Endothelial cell of umbilical vein (primary cell): Measurements from ENCODE around the gene ATP1B3. TPM values are rescaled to one million over a fixed set of nuclear protein-coding genes. Genes with fewer than 3 reads are reported as not detected.

Source experiments
- BruUV-seq: library from RNA; stranded (reverse); fragments of 400-500 nt; replicated peaks from 2 replicates; lab custom pipeline; 2021; lab: Mats Ljungman, UMichigan
- CTCF ChIA-PET: fragments of 300-600, 350-600 bp; sonication (Branson Sonifier 250); formaldehyde crosslinking; loops from one replicate; lab custom pipeline; 2021; ENCODE audit warnings: antibody characterized with exemption, inconsistent platforms; lab: Charles Lee
- POLR2A ChIA-PET: fragments of 300-600, 350-600 bp; sonication (Branson Sonifier 250); formaldehyde crosslinking; loops from one replicate; lab custom pipeline; 2021; ENCODE audit warnings: antibody characterized with exemption, inconsistent platforms; lab: Charles Lee
- DNase-seq: peaks from one replicate; pipeline ENCODE4 v3.0.0-alpha.2; 2011; ENCODE audit warnings: low read depth, low spot score
- FAIRE-seq: peaks from 2 replicates; lab custom pipeline; 2011; peaks lifted over from hg19 to GRCh38; lab: Jason Lieb, UNC
- H2AFZ ChIP-seq: 2 replicates; pipeline ENCODE4 v1.6.0; 2012; ENCODE audit warnings: low read depth, low read length, control low read depth, inconsistent platforms
- H3K27ac ChIP-seq: 2 replicates; pipeline ENCODE4 v1.5.1; 2011; ENCODE audit warnings: low read depth, mild to moderate bottlenecking, control low read depth, low read length, moderate library complexity; ENCODE audit not compliant: insufficient read depth
- H3K27me3 ChIP-seq, 2 experiments: 2 replicates each; pipeline versions ENCODE4 v1.6.0 to v1.6.1; 2011; ENCODE audit warnings: low read length in 2 of 2, mixed read lengths in 1 of 2; ENCODE audit not compliant: control insufficient read depth in 2 of 2, insufficient read depth in 2 of 2
- H3K36me3 ChIP-seq, 2 experiments: 2 replicates in 1 of 2; 3 replicates in 1 of 2; pipeline ENCODE4 v1.5.1; 2011; ENCODE audit warnings: low read length in 2 of 2, mild to moderate bottlenecking in 1 of 2, moderate library complexity in 1 of 2; ENCODE audit not compliant: control insufficient read depth in 2 of 2, insufficient read depth in 2 of 2; ENCODE audit errors: extremely low read depth in 1 of 2
- H3K4me1 ChIP-seq: 3 replicates; pipeline ENCODE4 v1.5.1; 2011; ENCODE audit warnings: mild to moderate bottlenecking, low read length; ENCODE audit not compliant: control insufficient read depth, insufficient read depth; ENCODE audit errors: extremely low read depth
- H3K4me2 ChIP-seq: 2 replicates; pipeline ENCODE4 v1.6.1; 2011; ENCODE audit warnings: low read length, control low read depth, mixed read lengths; ENCODE audit not compliant: insufficient read depth
- H3K4me3 ChIP-seq, 3 experiments: fragments of 200-600 bp in 1 of 3; sonication (generic), shearing (Covaris generic) in 1 of 3; replicated peaks in 1 of 3; 2 replicates each; pipeline ENCODE4 v1.5.1; 2011 to 2016; ENCODE audit warnings: control low read depth in 3 of 3, low read length in 3 of 3, mild to moderate bottlenecking in 2 of 3, inconsistent platforms in 1 of 3, low read depth in 1 of 3, moderate library complexity in 1 of 3; ENCODE audit not compliant: insufficient read depth in 1 of 3
- H3K79me2 ChIP-seq: 2 replicates; pipeline ENCODE4 v1.6.0; 2012; ENCODE audit warnings: low read length, inconsistent platforms; ENCODE audit not compliant: control insufficient read depth, insufficient read depth
- H3K9ac ChIP-seq: replicated peaks from 2 replicates; pipeline ENCODE3; 2011; ENCODE audit warnings: low read length, control low read depth; ENCODE audit not compliant: insufficient read depth; ENCODE audit errors: extremely low read depth
- H3K9me1 ChIP-seq: replicated peaks from 3 replicates; pipeline ENCODE4 v1.6.0; 2011; ENCODE audit warnings: mild to moderate bottlenecking, low read length; ENCODE audit not compliant: control insufficient read depth, insufficient read depth; ENCODE audit errors: extremely low read depth
- H3K9me3 ChIP-seq: replicated peaks from 2 replicates; pipeline ENCODE4 v1.5.1; 2012; ENCODE audit warnings: low read length, inconsistent platforms; ENCODE audit not compliant: control insufficient read depth, insufficient read depth
- H4K20me1 ChIP-seq: replicated peaks from 2 replicates; pipeline ENCODE3; 2011; ENCODE audit warnings: mild to moderate bottlenecking, low read length; ENCODE audit not compliant: control insufficient read depth, insufficient read depth; ENCODE audit errors: extremely low read depth
- EZH2 ChIP-seq: IDR thresholded peaks from 2 replicates; pipeline ENCODE4 v1.6.1; 2012; ENCODE audit warnings: borderline replicate concordance, low read depth, mild to moderate bottlenecking, moderate library complexity, low read length, inconsistent platforms; ENCODE audit not compliant: severe bottlenecking
- FOS ChIP-seq: IDR thresholded peaks from 2 replicates; pipeline ENCODE4 v1.6.1; 2011; ENCODE audit warnings: mild to moderate bottlenecking, low read length, moderate library complexity, borderline replicate concordance; ENCODE audit not compliant: insufficient read depth
- GATA2 ChIP-seq: IDR thresholded peaks from 2 replicates; pipeline ENCODE4 v1.7.0; 2011; ENCODE audit warnings: low read depth, mild to moderate bottlenecking, moderate library complexity, mixed read lengths, low read length; ENCODE audit not compliant: insufficient read length, insufficient read depth
- JUN ChIP-seq: IDR thresholded peaks from 2 replicates; pipeline ENCODE4 v1.6.1; 2011; ENCODE audit warnings: borderline replicate concordance, low read depth; ENCODE audit not compliant: insufficient read length, insufficient read depth
- MYC ChIP-seq: IDR thresholded peaks from one replicate; pipeline ENCODE4 v1.6.1; 2011; ENCODE audit warnings: mild to moderate bottlenecking, low read depth, low read length
- POLR2AphosphoS5 ChIP-seq: IDR thresholded peaks from 2 replicates; pipeline ENCODE4 v1.6.1; 2012; ENCODE audit warnings: low read depth, mild to moderate bottlenecking, control low read depth, low read length, moderate library complexity; ENCODE audit not compliant: insufficient read depth
- dilution Hi-C: fragments of 300-500 bp; cut with MboI; formaldehyde crosslinking; loops from one replicate; pipeline ENCODE4 v1.15.0; 2019; ENCODE audit warnings: low sequenced_read_pairs; ENCODE audit not compliant: extremely low pct_ligation_motif_present
- intact Hi-C: fragments of 100-400 bp; cut with micrococcal nuclease; formaldehyde crosslinking; loops from one replicate; pipeline ENCODE4 v1.10.0; 2022
- polyA plus RNA-seq, 4 experiments: library from polyadenylated mRNA; depleted of rRNA in 3 of 4; stranded (reverse) in 3 of 4; unstranded in 1 of 4; fragments of >200 nt; gene quantifications; 2 replicates each; pipeline versions ENCODE4 v1.2.1 to v1.2.3, GENCODE V29; 2011 to 2012; ENCODE audit warnings: missing spikeins in 1 of 4
- total RNA-seq: library from RNA; stranded (reverse); gene quantifications from 2 replicates; pipeline ENCODE4 v1.2.3, GENCODE V29; 2021
- TF ChIP-seq, protein P1 (sequence below), 2 donors: IDR thresholded peaks; 1 replicate in 1 of 2; 2 replicates in 1 of 2; pipeline ENCODE4 v1.5.1; 2011; ENCODE audit warnings: low read length in 2 of 2, mild to moderate bottlenecking in 2 of 2, moderate library complexity in 2 of 2, control low read depth in 1 of 2, inconsistent platforms in 1 of 2, low read depth in 1 of 2; ENCODE audit not compliant: insufficient read depth in 1 of 2; ENCODE audit errors: extremely low read depth in 1 of 2

The ATP1B3 gene
- total and polyA plus RNA-seq, 2 donors (not counting 3 experiments of a cell fraction or from before 2014, with no cell fraction given), result 227 to 279 TPM

DNA sequence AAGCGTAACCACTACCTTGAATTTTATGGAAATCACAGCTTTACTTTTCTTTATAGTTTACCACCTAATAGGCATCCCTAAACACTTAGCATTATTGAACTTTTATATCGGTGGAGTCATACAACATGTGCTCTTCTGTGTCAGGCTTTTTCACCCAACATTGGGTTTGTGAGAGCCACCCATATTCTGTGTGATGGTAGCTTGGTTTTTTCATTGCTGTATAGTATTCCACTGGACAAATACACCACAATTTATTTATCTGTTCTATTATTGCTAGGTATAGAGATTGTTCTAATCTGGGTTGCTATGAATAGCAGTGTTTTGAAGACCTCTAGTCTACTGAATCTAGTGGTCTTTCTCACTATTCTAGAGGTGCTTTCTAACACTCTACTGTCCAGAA lies 31.6 kb upstream of the ATP1B3 start:
- DNase-seq, result no peak
- no peaks in the 10 kb centered on the region for H4K20me1 ChIP-seq
- no peak overlapping the region for H3K4me3 ChIP-seq
- no peaks in the 10 kb centered on the region for H3K9me3 ChIP-seq
- TF ChIP-seq GATA2 (no peak), POLR2AphosphoS5 (no peak), EZH2 (no peak), JUN (no peak), MYC (no peak), FOS (no peak)
- TF ChIP-seq, protein P1, sequence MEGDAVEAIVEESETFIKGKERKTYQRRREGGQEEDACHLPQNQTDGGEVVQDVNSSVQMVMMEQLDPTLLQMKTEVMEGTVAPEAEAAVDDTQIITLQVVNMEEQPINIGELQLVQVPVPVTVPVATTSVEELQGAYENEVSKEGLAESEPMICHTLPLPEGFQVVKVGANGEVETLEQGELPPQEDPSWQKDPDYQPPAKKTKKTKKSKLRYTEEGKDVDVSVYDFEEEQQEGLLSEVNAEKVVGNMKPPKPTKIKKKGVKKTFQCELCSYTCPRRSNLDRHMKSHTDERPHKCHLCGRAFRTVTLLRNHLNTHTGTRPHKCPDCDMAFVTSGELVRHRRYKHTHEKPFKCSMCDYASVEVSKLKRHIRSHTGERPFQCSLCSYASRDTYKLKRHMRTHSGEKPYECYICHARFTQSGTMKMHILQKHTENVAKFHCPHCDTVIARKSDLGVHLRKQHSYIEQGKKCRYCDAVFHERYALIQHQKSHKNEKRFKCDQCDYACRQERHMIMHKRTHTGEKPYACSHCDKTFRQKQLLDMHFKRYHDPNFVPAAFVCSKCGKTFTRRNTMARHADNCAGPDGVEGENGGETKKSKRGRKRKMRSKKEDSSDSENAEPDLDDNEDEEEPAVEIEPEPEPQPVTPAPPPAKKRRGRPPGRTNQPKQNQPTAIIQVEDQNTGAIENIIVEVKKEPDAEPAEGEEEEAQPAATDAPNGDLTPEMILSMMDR (IDR thresholded peaks at IDR 0.05; ENCODE audit: extremely low read depth in 1 of 2, insufficient read depth in 1 of 2, low read depth in 1 of 2, low read length in 2 of 2), result no peak
- no peak overlapping the region for H2AFZ ChIP-seq
- dilution Hi-C loops (no loop called here), intact Hi-C loops (no loop called here)
- CTCF ChIA-PET, result interaction anchor here (0.5 to 2.3 kb wide), 5 partner anchors 16 to 106 kb away, joined by 3 to 8 read pairs (median 3); partner anchors contain the start of gene RNF7
- H3K27ac ChIP-seq, result no peak overlapping the region
- no peak overlapping the region for H3K9ac ChIP-seq
- POLR2A ChIA-PET, result no interaction called here
- H3K4me1 ChIP-seq, result peaks cover 22% of the 10 kb centered on the region
- no peaks in the 10 kb centered on the region for H3K9me1 ChIP-seq
- BruUV-seq, result no TSS peak
- no peak overlapping the region for H3K4me2 ChIP-seq
- no peak for FAIRE-seq
- no peaks in the 10 kb centered on the region for H3K79me2 ChIP-seq
- H3K36me3 ChIP-seq, result no peaks in the 10 kb centered on the region
- H3K27me3 ChIP-seq, result no peaks in the 10 kb centered on the region
